Vagina (tissue), 2 donors: ENCODE measurements around the gene JADE2. TPM values are rescaled to one million over a fixed set of nuclear protein-coding genes. Genes with fewer than 3 reads are reported as not detected.

ENCODE experiments used
- DNase-seq, 2 donors: peaks; one replicate each; pipeline ENCODE4 v3.0.0-alpha.2; 2017; ENCODE audit errors: extremely low spot score in 2 of 2
- H3K27ac ChIP-seq: fragments of 200-600 bp; sonication (generic); one replicate; pipeline ENCODE4 v1.5.1; 2019
- H3K27me3 ChIP-seq: fragments of 200-600 bp; sonication (generic); one replicate; pipeline ENCODE4 v1.5.1; 2019
- H3K36me3 ChIP-seq, 2 donors: fragments of 200-600 bp; sonication (generic); one replicate each; pipeline ENCODE4 v1.5.1; 2017 to 2019
- H3K4me1 ChIP-seq: fragments of 200-600 bp; sonication (generic); one replicate; pipeline ENCODE4 v1.5.1; 2019
- H3K4me3 ChIP-seq, 2 donors: fragments of 200-600 bp; sonication (generic); 1 replicate in 1 of 2; 2 replicates in 1 of 2; pipeline ENCODE4 v1.5.1; 2016 to 2019
- H3K9me3 ChIP-seq: fragments of 200-600 bp; sonication (generic); one replicate; pipeline ENCODE4 v1.5.1; 2019
- CTCF ChIP-seq, 3 experiments: fragments of 450-650 bp in 2 of 3; fragments of 200-600 bp in 1 of 3; sonication (generic) in 1 of 3; IDR thresholded peaks; one replicate each; pipeline ENCODE4 v1.5.1; 2017 to 2019; ENCODE audit warnings: antibody characterized with exemption in 3 of 3, mild to moderate bottlenecking in 2 of 3, moderate library complexity in 2 of 3
- POLR2A ChIP-seq, 2 donors: fragments of 450-650 bp; IDR thresholded peaks; one replicate each; pipeline ENCODE4 v1.6.1; 2017; ENCODE audit warnings: antibody characterized with exemption in 2 of 2, mild to moderate bottlenecking in 2 of 2, moderate library complexity in 2 of 2
- POLR2AphosphoS5 ChIP-seq, 2 donors: sonication (generic); formaldehyde crosslinking; IDR thresholded peaks; one replicate each; pipeline ENCODE4 v1.9.0; 2017; ENCODE audit warnings: antibody characterized with exemption in 2 of 2, mild to moderate bottlenecking in 2 of 2, low read depth in 1 of 2; ENCODE audit not compliant: insufficient read depth in 1 of 2
- intact Hi-C: fragments of 100-400 bp; cut with DNase I; formaldehyde crosslinking; loops from one replicate; pipeline ENCODE4 v1.15.1; 2023
- total RNA-seq: library from RNA; depleted of rRNA; stranded (reverse); fragments of >200 nt; gene quantifications from one replicate; pipeline ENCODE4 v1.2.3, GENCODE V29; 2016

The JADE2 gene
- total RNA-seq, 1 donor from 2014 or later, result 35.4 TPM

GRCh38 chr5:134519989-134520388, 5.5 kb upstream of the JADE2 start:
- H3K27me3 ChIP-seq, result no peaks in the 10 kb centered on the region
- H3K4me1 ChIP-seq, result peaks cover 11% of the 10 kb centered on the region
- DNase-seq, result no peak
- intact Hi-C loops, result no loop called here
- H3K9me3 ChIP-seq, result no peaks in the 10 kb centered on the region
- no peak overlapping the region for H3K27ac ChIP-seq
- no peak overlapping the region for H3K4me3 ChIP-seq
- H3K36me3 ChIP-seq, result no peaks in the 10 kb centered on the region
- no peak for TF ChIP-seq POLR2AphosphoS5 (IDR thresholded peaks at IDR 0.05; ENCODE audit: insufficient read depth in 1 of 2, low read depth in 1 of 2)
- no peak for TF ChIP-seq POLR2A (IDR thresholded peaks at IDR 0.05)
- no peak for TF ChIP-seq CTCF (IDR thresholded peaks at IDR 0.05)

GRCh38 chr5:134521841-134522240, 3.6 kb upstream of the JADE2 start:
- no peaks in the 10 kb centered on the region for H3K36me3 ChIP-seq
- no peaks in the 10 kb centered on the region for H3K27me3 ChIP-seq
- H3K4me1 ChIP-seq, result peaks cover 11% of the 10 kb centered on the region
- intact Hi-C loops, result no loop called here
- H3K27ac ChIP-seq, result no peak overlapping the region
- H3K4me3 ChIP-seq, result no peak overlapping the region
- no peaks in the 10 kb centered on the region for H3K9me3 ChIP-seq
- no peak for DNase-seq
- no peak for TF ChIP-seq POLR2A (IDR thresholded peaks at IDR 0.05)
- TF ChIP-seq POLR2AphosphoS5 (IDR thresholded peaks at IDR 0.05; ENCODE audit: insufficient read depth in 1 of 2, low read depth in 1 of 2), result no peak
- TF ChIP-seq CTCF (IDR thresholded peaks at IDR 0.05), result no peak

GRCh38 chr5:134523543-134524271, 1.8 kb upstream of the JADE2 start:
- no peak for DNase-seq
- Histone ChIP-seq H3K9me3 (no peaks in the 10 kb centered on the region), H3K27me3 (no peaks in the 10 kb centered on the region), H3K4me1 (peaks cover 23% of the 10 kb centered on the region), H3K27ac (peak overlapping the region; percentile 96), H3K4me3 (peak overlapping the region; percentile 77 to 82), H3K36me3 (no peaks in the 10 kb centered on the region)
- TF ChIP-seq POLR2A (IDR thresholded peaks at IDR 0.05), result no peak
- peak in 1 of 2 donors; percentile 20 for TF ChIP-seq POLR2AphosphoS5 (IDR thresholded peaks at IDR 0.05; ENCODE audit: insufficient read depth in 1 of 2, low read depth in 1 of 2)
- peak in 1 of 3 experiments; percentile 6 for TF ChIP-seq CTCF (IDR thresholded peaks at IDR 0.05)
- intact Hi-C loops, result no loop called here

GRCh38 chr5:134524272-134524825, 1.1 kb upstream of the JADE2 start:
- intact Hi-C loops, result no loop called here
- Histone ChIP-seq H3K36me3 (no peaks in the 10 kb centered on the region), H3K4me1 (peaks cover 29% of the 10 kb centered on the region), H3K27ac (peak overlapping the region; percentile 96), H3K4me3 (peak overlapping the region; percentile 77 to 82), H3K27me3 (no peaks in the 10 kb centered on the region), H3K9me3 (no peaks in the 10 kb centered on the region)
- DNase-seq, result no peak
- peak; percentile 28 to 91 for TF ChIP-seq POLR2AphosphoS5 (IDR thresholded peaks at IDR 0.05; ENCODE audit: insufficient read depth in 1 of 2, low read depth in 1 of 2)
- TF ChIP-seq POLR2A (IDR thresholded peaks at IDR 0.05), result peak in 1 of 2 donors; percentile 70
- TF ChIP-seq CTCF (IDR thresholded peaks at IDR 0.05), result no peak
